ENCODE data around the gene TRIM59.

TRIM59 gene

GRCh38 chr3:160393346-160394008, 56.1 kb downstream of the TRIM59 start:
- Histone ChIP-seq H3K27me3 (ENCODE audit: low read depth) (no peaks in the 10 kb centered on the region), H3K4me3 (no peak overlapping the region), H3K4me1 (peaks cover 4% of the 10 kb centered on the region; the same call in 1 of the 2 replicates), H3K9me3 (no peaks in the 10 kb centered on the region), H3K36me3 (replicated peaks) (no peaks in the 10 kb centered on the region)
- in situ Hi-C loops (cut with MboI; ENCODE audit: low sequenced_read_pairs), result no loop called here
- no peak for DNase-seq (ENCODE audit: low spot score in 2 of 2)

- peaks cover 4% of the 10 kb centered on the region; the same call in 1 of the 2 replicates for H3K4me1 ChIP-seq
- in situ Hi-C loops (cut with MboI; ENCODE audit: low sequenced_read_pairs), result no loop called here
Measured at GRCh38 chr3:160392798-160393197, 56.8 kb downstream of the TRIM59 start.

DNA sequence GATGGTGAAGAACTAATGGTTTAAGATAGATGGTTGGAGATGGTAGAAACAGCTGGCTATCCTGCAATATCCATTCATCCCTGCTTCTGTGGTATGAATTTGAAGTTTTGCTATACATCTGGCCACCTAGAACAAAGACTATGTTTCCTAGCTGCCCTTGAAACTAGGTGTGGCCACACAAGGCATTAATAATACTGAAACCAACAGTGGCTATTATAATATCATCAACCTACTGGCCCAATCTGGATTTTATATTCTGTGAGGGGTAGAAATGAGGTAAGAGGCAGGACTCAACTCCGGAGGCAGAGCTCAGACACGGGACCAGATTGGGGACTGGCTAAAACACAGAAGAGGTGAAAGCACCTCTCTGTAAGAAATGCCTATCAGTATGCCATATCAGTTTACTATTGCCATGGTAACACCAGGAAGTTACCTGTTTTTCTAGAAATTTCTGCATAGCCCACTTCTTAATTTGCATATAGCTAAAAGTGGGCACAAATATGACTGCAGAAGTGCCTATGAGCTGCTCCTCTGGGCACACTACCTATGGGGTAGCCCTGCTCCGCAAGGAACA, 58.9 kb downstream of the TRIM59 start:
- Histone ChIP-seq H3K27me3 (ENCODE audit: low read depth) (no peaks in the 10 kb centered on the region), H3K9me3 (no peaks in the 10 kb centered on the region), H3K4me3 (no peak overlapping the region), H3K36me3 (replicated peaks) (no peaks in the 10 kb centered on the region), H3K4me1 (peaks cover under 1% of the 10 kb centered on the region; the same call in 1 of the 2 replicates)
- DNase-seq (ENCODE audit: low spot score in 2 of 2), result no peak
- in situ Hi-C loops (cut with MboI; ENCODE audit: low sequenced_read_pairs), result no loop called here

More at GRCh38 chr3:160392798-160393197, 56.8 kb downstream of the TRIM59 start:
- Histone ChIP-seq H3K9me3 (no peaks in the 10 kb centered on the region), H3K36me3 (replicated peaks) (no peaks in the 10 kb centered on the region), H3K27me3 (ENCODE audit: low read depth) (no peaks in the 10 kb centered on the region), H3K4me3 (no peak overlapping the region)
- no peak for DNase-seq (ENCODE audit: low spot score in 2 of 2)

All from HAP-1 (cell line).